ENCODE measurements around the gene FAM163B.

- TF ChIP-seq CTCF (IDR thresholded peaks at IDR 0.05; ENCODE audit: low read length) (no peak), EZH2 (IDR thresholded peaks at IDR 0.05; ENCODE audit: borderline replicate concordance, low read length) (no peak)
These were observed 8.4 kb downstream of the FAM163B start for GRCh38 chr9:133600739-133601138.
